K562 (cell line): ENCODE results near the gene PDE8A. TPM values are rescaled to one million over a fixed set of nuclear protein-coding genes. Genes with fewer than 3 reads are reported as not detected.

ENCODE experiments used
- ATAC-seq: fragments of 200-7000 bp; cut with Tn5 transposase; 3 replicates; pipeline ENCODE4 v1.9.1; 2020; ENCODE audit warnings: moderate library complexity
- BruUV-seq: library from RNA; stranded (reverse); fragments of 400-500 nt; replicated peaks from 2 replicates; lab custom pipeline; 2021; lab: Mats Ljungman, UMichigan
- CTCF ChIA-PET: fragments of 300-600 bp; formaldehyde crosslinking; extraction: SDS; loops from one replicate; lab custom pipeline; 2021; ENCODE audit warnings: low intra/inter-chr PET ratio; lab: Yijun Ruan, JAX
- POLR2A ChIA-PET: fragments of 300-600, 350-650 bp; sonication (Branson Sonifier 250); formaldehyde crosslinking; extraction: SDS; loops from one replicate; lab custom pipeline; 2021; ENCODE audit warnings: antibody characterized with exemption, inconsistent platforms; lab: Yijun Ruan, JAX
- DNase-seq, 4 experiments: peaks; one replicate each; pipeline versions ENCODE4 v3.0.0 to v3.0.0-alpha.2; 2011 to 2018; ENCODE audit warnings: low spot score in 3 of 4, mixed read lengths in 3 of 4; ENCODE audit errors: extremely low read depth in 1 of 4
- FAIRE-seq: peaks from 2 replicates; lab custom pipeline; 2011; peaks lifted over from hg19 to GRCh38; lab: Jason Lieb, UNC
- H2AFZ ChIP-seq: 2 replicates; pipeline ENCODE4 v1.6.0; 2011; ENCODE audit warnings: low read depth, low read length, control low read depth, inconsistent platforms
- H3K27ac ChIP-seq: fragments of 200-600 bp; 3 replicates; pipeline ENCODE4 v1.8.0; 2011; ENCODE audit warnings: low read depth, mild to moderate bottlenecking, control low read depth, inconsistent platforms, low read length, moderate library complexity, mixed read lengths; ENCODE audit errors: extremely low read depth
- H3K27me3 ChIP-seq, 2 experiments: fragments of 300-600 bp in 1 of 2; 2 replicates in 1 of 2; 3 replicates in 1 of 2; pipeline versions ENCODE4 v1.6.0 to v1.8.0; 2011; ENCODE audit warnings: inconsistent platforms in 2 of 2, low read length in 2 of 2, mild to moderate bottlenecking in 1 of 2, mixed read lengths in 1 of 2, moderate library complexity in 1 of 2; ENCODE audit not compliant: control insufficient read depth in 2 of 2, insufficient read depth in 2 of 2
- H3K36me3 ChIP-seq: fragments of 300-600 bp; 3 replicates; pipeline ENCODE4 v1.8.0; 2011; ENCODE audit warnings: mild to moderate bottlenecking, low read length, inconsistent platforms; ENCODE audit not compliant: control insufficient read depth, insufficient read depth
- H3K4me1 ChIP-seq, 2 experiments: fragments of 200-600 bp in 1 of 2; replicated peaks in 1 of 2; 2 replicates in 1 of 2; 3 replicates in 1 of 2; pipeline versions ENCODE4 v1.5.1 to v1.8.0; 2011; ENCODE audit warnings: inconsistent platforms in 2 of 2, low read length in 2 of 2, mild to moderate bottlenecking in 1 of 2, mixed read lengths in 1 of 2, moderate library complexity in 1 of 2; ENCODE audit not compliant: control insufficient read depth in 2 of 2, insufficient read depth in 2 of 2
- H3K4me2 ChIP-seq: 2 replicates; pipeline ENCODE4 v1.6.1; 2011; ENCODE audit warnings: low read length, control low read depth, inconsistent platforms, mixed read lengths; ENCODE audit not compliant: insufficient read depth
- H3K4me3 ChIP-seq: fragments of 200-600 bp; sonication (generic), shearing (Covaris generic); 2 replicates; pipeline ENCODE4 v1.5.1; 2016; ENCODE audit warnings: control low read depth, inconsistent platforms
- H3K79me2 ChIP-seq: fragments of 200-600 bp; 3 replicates; pipeline ENCODE4 v1.8.0; 2011; ENCODE audit warnings: low read length, inconsistent platforms; ENCODE audit not compliant: control insufficient read depth, insufficient read depth
- H3K9ac ChIP-seq, 2 experiments: 2 replicates each; pipeline versions ENCODE4 v1.6.0 to v1.6.1; 2011; ENCODE audit warnings: low read depth in 2 of 2, low read length in 2 of 2, control low read depth in 1 of 2, inconsistent platforms in 1 of 2, mild to moderate bottlenecking in 1 of 2, mixed read lengths in 1 of 2; ENCODE audit not compliant: insufficient read depth in 1 of 2
- H3K9me1 ChIP-seq: one replicate; pipeline ENCODE4 v1.6.0; 2011; ENCODE audit warnings: inconsistent platforms, mild to moderate bottlenecking, low read length, moderate library complexity; ENCODE audit not compliant: control insufficient read depth, insufficient read depth
- H3K9me3 ChIP-seq: replicated peaks from 2 replicates; pipeline ENCODE4 v1.5.1; 2011; ENCODE audit warnings: low read depth, low read length, inconsistent platforms; ENCODE audit not compliant: control insufficient read depth, insufficient read depth
- H4K20me1 ChIP-seq: replicated peaks from 2 replicates; pipeline ENCODE4 v1.6.1; 2011; ENCODE audit warnings: low read length, inconsistent platforms, mixed read lengths; ENCODE audit not compliant: control insufficient read depth, insufficient read depth
- CXXC5 ChIP-seq: fragments of 250-450 bp; sonication (Bioruptor Pico); IDR thresholded peaks from 2 replicates; pipeline ENCODE4 v1.8.0; 2022; ENCODE audit warnings: inconsistent platforms, mild to moderate bottlenecking, moderate library complexity
- ESRRA ChIP-seq: fragments of 450-650 bp; IDR thresholded peaks from 2 replicates; pipeline ENCODE4 v1.6.1; 2014; ENCODE audit warnings: low read depth, mild to moderate bottlenecking, moderate library complexity, borderline replicate concordance
- GTF2A2 ChIP-seq: IDR thresholded peaks from 2 replicates; pipeline ENCODE4 v1.6.1; 2016; ENCODE audit warnings: mild to moderate bottlenecking, missing genetic modification characterization, missing compliant biosample characterization
- HCFC1 ChIP-seq: IDR thresholded peaks from 2 replicates; pipeline ENCODE4 v1.6.1; 2012; ENCODE audit warnings: low read depth, low read length, improper control_type of control experiment
- HDAC1 ChIP-seq, 2 experiments: fragments of 450-650 bp; IDR thresholded peaks; 2 replicates each; pipeline ENCODE4 v1.6.1; 2016 to 2017; ENCODE audit warnings: inconsistent platforms in 1 of 2, mild to moderate bottlenecking in 1 of 2, moderate library complexity in 1 of 2
- ILK ChIP-seq: fragments of 450-650 bp; IDR thresholded peaks from 2 replicates; pipeline ENCODE4 v1.6.1; 2016; ENCODE audit warnings: missing genetic modification characterization, low read depth, mild to moderate bottlenecking, missing compliant biosample characterization, moderate library complexity, borderline replicate concordance
- IRF9 ChIP-seq: fragments of 450-650 bp; IDR thresholded peaks from 2 replicates; pipeline ENCODE4 v1.6.1; 2016; ENCODE audit warnings: missing biosample characterization, missing genetic modification characterization
- PHB2 ChIP-seq: fragments of 450-650 bp; IDR thresholded peaks from 2 replicates; pipeline ENCODE4 v1.6.1; 2017; ENCODE audit warnings: low read depth
- POLR2AphosphoS5 ChIP-seq: IDR thresholded peaks from 2 replicates; pipeline ENCODE4 v1.6.1; 2011; ENCODE audit warnings: mild to moderate bottlenecking, low read depth, low read length, moderate library complexity; ENCODE audit not compliant: control insufficient read depth, insufficient read depth
- PRMT5 ChIP-seq: sonication (generic); formaldehyde crosslinking; IDR thresholded peaks from 2 replicates; pipeline ENCODE4 v1.5.0; 2020; ENCODE audit warnings: missing genetic modification reagents
- RCOR1 ChIP-seq, 2 experiments: IDR thresholded peaks; 2 replicates each; pipeline ENCODE4 v1.6.1; 2012; ENCODE audit warnings: low read depth in 2 of 2, low read length in 2 of 2, borderline replicate concordance in 1 of 2, improper control_type of control experiment in 1 of 2
- SMAD4 ChIP-seq: fragments of 250-450 bp; sonication (Bioruptor Pico); conservative IDR thresholded peaks from 2 replicates; pipeline ENCODE4 v1.8.0; 2021; ENCODE audit warnings: inconsistent platforms, mild to moderate bottlenecking, moderate library complexity
- SREBF1 ChIP-seq: fragments of 150-350 bp; IDR thresholded peaks from 2 replicates; pipeline ENCODE4 v1.6.1; 2014; ENCODE audit warnings: antibody characterized with exemption, low read depth, low read length, borderline replicate concordance
- TBL1XR1 ChIP-seq, 2 experiments: IDR thresholded peaks; 2 replicates each; pipeline ENCODE4 v1.6.1; 2012; ENCODE audit warnings: improper control_type of control experiment in 2 of 2, low read length in 2 of 2, mild to moderate bottlenecking in 1 of 2
- TCF3 ChIP-seq: sonication (generic); formaldehyde crosslinking; IDR thresholded peaks from 2 replicates; pipeline ENCODE4 v1.4.0; 2020; ENCODE audit warnings: mild to moderate bottlenecking, missing genetic modification reagents
- TEAD4 ChIP-seq, 2 experiments: sonication (generic) in 1 of 2; formaldehyde crosslinking in 1 of 2; IDR thresholded peaks; 2 replicates each; pipeline versions ENCODE4 v1.6.1 to v1.8.0; 2012 to 2022; ENCODE audit warnings: borderline replicate concordance in 1 of 2, inconsistent platforms in 1 of 2, low read length in 1 of 2, mild to moderate bottlenecking in 1 of 2, missing genetic modification reagents in 1 of 2
- ZNF316 ChIP-seq: fragments of 450-650 bp; IDR thresholded peaks from 2 replicates; pipeline ENCODE4 v1.6.1; 2016
- ZNF445 ChIP-seq: fragments of 250-450 bp; sonication (Bioruptor Pico); IDR thresholded peaks from 2 replicates; pipeline ENCODE4 v1.4.0; 2020; ENCODE audit warnings: low read depth, mild to moderate bottlenecking, moderate library complexity
- ZNF668 ChIP-seq: fragments of 250-450 bp; sonication (Bioruptor Pico); IDR thresholded peaks from 2 replicates; pipeline ENCODE4 v1.8.0; 2022; ENCODE audit warnings: mild to moderate bottlenecking, inconsistent platforms
- ZNF79 ChIP-seq: fragments of 250-450 bp; sonication (Bioruptor Pico); IDR thresholded peaks from 2 replicates; pipeline ENCODE4 v1.4.0; 2020; ENCODE audit warnings: low read depth, mild to moderate bottlenecking, moderate library complexity
- WGBS: fragments of 100-300 bp; shearing (Covaris generic); methylation state at CpG from one replicate; pipeline ENCODE4 v1.1.6; 2016; ENCODE audit warnings: low coverage, mixed read lengths; ENCODE audit not compliant: insufficient coverage; ENCODE audit errors: missing lambda C conversion rate; 5-methylcytosine and 5-hydroxymethylcytosine counted together
- in situ Hi-C: fragments of 300-500 bp; cut with MboI; formaldehyde crosslinking; loops from 4 replicates; pipeline ENCODE4 v1.15.0; 2018; ENCODE audit warnings: inconsistent platforms, mixed read lengths
- intact Hi-C: fragments of 100-400 bp; cut with micrococcal nuclease; formaldehyde crosslinking; loops from 2 replicates; pipeline ENCODE4 v1.14.2; 2022
- polyA plus RNA-seq, 8 experiments: library from polyadenylated mRNA; depleted of rRNA in 4 of 8; stranded (reverse) in 5 of 8; unstranded in 3 of 8; fragments of >200 nt; fragmentation: Nextera tagmentation in 2 of 8; fragmentation: Illumina TruSeq in 1 of 8; extraction: Ambion mirVana in 2 of 8; extraction: Trizol in 1 of 8; gene quantifications; 2 replicates each; pipeline versions ENCODE4 v1.2.1 to v1.2.3, GENCODE V29; 2011 to 2014; ENCODE audit warnings: inconsistent platforms in 1 of 8, missing spikeins in 1 of 8
- total RNA-seq, 7 experiments: library from RNA; depleted of rRNA in 6 of 7; stranded (reverse); fragments of >200 nt in 6 of 7; fragmentation: Illumina TruSeq in 2 of 7; extraction: Trizol in 2 of 7; gene quantifications; 2 replicates each; pipeline versions ENCODE4 v1.2.1 to v1.2.3, GENCODE V29; 2011 to 2021; ENCODE audit warnings: low replicate concordance in 1 of 7
- TF ChIP-seq, protein P1 (sequence below): IDR thresholded peaks from 2 replicates; pipeline ENCODE4 v1.6.1; 2016; ENCODE audit warnings: missing genetic modification characterization, missing compliant biosample characterization

Gene PDE8A
- total and polyA plus RNA-seq, 9 of the 15 experiments (the other 6 are each of a cell fraction or from before 2014, with no cell fraction given) = 5.9 to 40.3 (median 19.8) TPM

- intact Hi-C loops = loop anchor here (5.0 kb wide), 1 partner anchor 56 kb away; no protein-coding TSS in a partner anchor
- in situ Hi-C loops = no loop called here
- H3K36me3 ChIP-seq = peaks cover 59% of the 10 kb centered on the region
- no peak for TF ChIP-seq HCFC1
- no peak for TF ChIP-seq GTF2A2 (tag)
- TF ChIP-seq PRMT5 (CRISPR knock-in tag) = no peak
- peak; percentile 16 to 80; a peak in 2 of 4 replicates for TF ChIP-seq TBL1XR1 (IDR thresholded peaks at IDR 0.05; ENCODE audit: low read length in 2 of 2)
- no peak for TF ChIP-seq ZNF445
- TF ChIP-seq CXXC5 (CRISPR knock-in tag) = 0 out of 2 replicates have a peak, but pooled peaks have one; percentile 15
- peak; percentile 80 for TF ChIP-seq POLR2AphosphoS5
- TF ChIP-seq ZNF79 (CRISPR knock-in tag) = no peak
- TF ChIP-seq IRF9 (tag) = peak; percentile 16; the same call in 1 of the 2 replicates
- no peak for TF ChIP-seq ZNF668 (CRISPR knock-in tag)
- TF ChIP-seq ILK (tag) = no peak
- TF ChIP-seq ESRRA = peak; percentile 41; the same call in 1 of the 2 replicates
- TF ChIP-seq SMAD4 (CRISPR knock-in tag) = 0 out of 2 replicates have a peak, but pooled peaks have one; percentile 15
- TF ChIP-seq HDAC1 (IDR thresholded peaks at IDR 0.05) = peak in 1 of 2 experiments; percentile 79; a peak in 3 of 4 replicates
- TF ChIP-seq TEAD4 (IDR thresholded peaks at IDR 0.05; ENCODE audit: low read length) = peak; percentile 88
- TF ChIP-seq TEAD4 (CRISPR knock-in tag; IDR thresholded peaks at IDR 0.05; ENCODE audit: borderline replicate concordance) = no peak
- TF ChIP-seq, protein P1, sequence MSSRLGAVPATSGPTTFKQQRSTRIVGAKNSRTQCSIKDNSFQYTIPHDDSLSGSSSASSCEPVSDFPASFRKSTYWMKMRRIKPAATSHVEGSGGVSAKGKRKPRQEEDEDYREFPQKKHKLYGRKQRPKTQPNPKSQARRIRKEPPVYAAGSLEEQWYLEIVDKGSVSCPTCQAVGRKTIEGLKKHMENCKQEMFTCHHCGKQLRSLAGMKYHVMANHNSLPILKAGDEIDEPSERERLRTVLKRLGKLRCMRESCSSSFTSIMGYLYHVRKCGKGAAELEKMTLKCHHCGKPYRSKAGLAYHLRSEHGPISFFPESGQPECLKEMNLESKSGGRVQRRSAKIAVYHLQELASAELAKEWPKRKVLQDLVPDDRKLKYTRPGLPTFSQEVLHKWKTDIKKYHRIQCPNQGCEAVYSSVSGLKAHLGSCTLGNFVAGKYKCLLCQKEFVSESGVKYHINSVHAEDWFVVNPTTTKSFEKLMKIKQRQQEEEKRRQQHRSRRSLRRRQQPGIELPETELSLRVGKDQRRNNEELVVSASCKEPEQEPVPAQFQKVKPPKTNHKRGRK = no peak
- TF ChIP-seq SREBF1 = no peak
- peak; percentile 57 to 97; a peak in 3 of 4 replicates for TF ChIP-seq RCOR1 (IDR thresholded peaks at IDR 0.05; ENCODE audit: borderline replicate concordance in 1 of 2, low read depth in 2 of 2, low read length in 2 of 2)
- TF ChIP-seq ZNF316 = peak; percentile 22; the same call in 1 of the 2 replicates
- peak; percentile 92 for TF ChIP-seq TCF3
- peak; percentile 80 for TF ChIP-seq PHB2
These were observed 136.5 kb downstream of the PDE8A start for GRCh38 chr15:85118173-85118572.

More at GRCh38 chr15:85118173-85118572, 136.5 kb downstream of the PDE8A start:
- H3K9me1 ChIP-seq = no peaks in the 10 kb centered on the region
- peak overlapping the region; percentile 61; the same call in 1 of the 2 replicates for H3K4me2 ChIP-seq
- ChIA-PET CTCF (no interaction called here), POLR2A (interaction anchor here (0.6 to 0.8 kb wide), 3 partner anchors 39 to 105 kb away, joined by 3 to 4 read pairs (median 3); no protein-coding TSS in a partner anchor)
- 28% methylated on average over 4 of the region's 4 CpGs for WGBS
- BruUV-seq = no TSS peak
- peak; percentile 40 to 85 (median 58) for DNase-seq
- no peak overlapping the region for H3K9ac ChIP-seq
- FAIRE-seq = peak; percentile 84
- no peaks in the 10 kb centered on the region for H3K79me2 ChIP-seq
- H3K4me1 ChIP-seq = peaks cover 8 to 30% of the 10 kb centered on the region in 2 experiments; a peak in 3 of 5 replicates
- no peaks in the 10 kb centered on the region for H3K9me3 ChIP-seq
- H3K4me3 ChIP-seq = no peak overlapping the region
- H2AFZ ChIP-seq = no peak overlapping the region
- H3K27me3 ChIP-seq = no peaks in the 10 kb centered on the region
- H3K27ac ChIP-seq = no peak overlapping the region; the same call in 2 of the 3 replicates
- H4K20me1 ChIP-seq = no peaks in the 10 kb centered on the region
- ATAC-seq = peak; percentile 80
